NCI-H446 treated with DMSO at 0.1 percent for 48 hours (cell line): ENCODE results near the gene DPH1.

Experiments
- DNase-seq: peaks from one replicate; lab custom pipeline; 2025; lab: John Stamatoyannopoulos, UW

The DPH1 gene

DNA sequence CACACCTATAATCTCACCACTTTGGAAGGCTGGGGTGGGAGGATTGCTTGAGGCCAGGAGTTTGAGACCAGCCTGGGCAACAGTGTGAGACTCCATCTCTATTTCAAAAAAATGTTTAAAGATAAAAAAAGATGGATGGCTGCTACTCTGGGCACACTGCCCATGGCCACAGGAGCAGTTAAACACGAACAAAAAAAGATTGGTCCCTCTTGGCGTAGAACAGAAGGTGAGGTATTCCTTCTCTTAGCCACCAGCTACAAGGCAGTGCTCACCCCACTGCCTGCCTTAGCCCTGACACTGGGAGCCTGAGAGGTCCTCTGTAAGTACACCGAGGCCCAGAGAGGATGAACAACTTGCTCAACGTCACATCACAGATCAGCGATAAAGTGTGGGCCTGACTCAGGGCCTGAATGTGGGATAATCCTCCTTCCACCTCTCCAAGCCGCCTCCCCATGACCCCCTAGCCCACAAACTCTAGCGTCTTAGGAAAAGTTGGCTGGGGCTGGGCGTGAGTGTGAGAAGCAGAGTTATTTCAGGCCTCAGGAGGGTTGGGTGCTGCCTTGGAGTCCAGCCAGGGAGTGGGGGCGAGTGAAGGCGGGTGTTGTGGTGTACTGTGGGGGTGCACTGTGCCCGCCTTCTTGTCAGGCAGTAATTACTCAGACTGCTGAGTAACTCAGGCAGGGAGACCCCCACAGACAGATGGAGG lies 2.3 kb upstream of the DPH1 start:
- DNase-seq = no peak

DNA sequence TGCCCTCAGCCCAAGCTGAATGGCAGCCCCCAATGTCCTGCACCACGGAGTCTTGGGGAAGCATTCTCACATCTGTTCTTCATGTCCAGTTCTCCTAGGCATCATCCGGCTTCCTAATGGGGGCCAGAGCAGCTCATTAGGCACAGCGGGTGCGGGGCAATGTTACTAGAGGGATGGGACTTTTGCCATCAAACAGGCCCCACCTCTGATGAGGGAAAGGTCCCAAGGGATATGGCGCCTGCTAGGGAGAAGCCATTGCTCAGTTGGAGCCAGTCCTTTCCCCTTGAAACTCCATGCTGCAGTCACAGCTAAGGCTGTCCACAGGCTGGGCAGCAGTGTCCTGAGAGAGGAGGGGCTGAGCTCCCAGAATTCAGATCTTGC lies 1.7 kb upstream of the DPH1 start:
- DNase-seq = no peak

DNA sequence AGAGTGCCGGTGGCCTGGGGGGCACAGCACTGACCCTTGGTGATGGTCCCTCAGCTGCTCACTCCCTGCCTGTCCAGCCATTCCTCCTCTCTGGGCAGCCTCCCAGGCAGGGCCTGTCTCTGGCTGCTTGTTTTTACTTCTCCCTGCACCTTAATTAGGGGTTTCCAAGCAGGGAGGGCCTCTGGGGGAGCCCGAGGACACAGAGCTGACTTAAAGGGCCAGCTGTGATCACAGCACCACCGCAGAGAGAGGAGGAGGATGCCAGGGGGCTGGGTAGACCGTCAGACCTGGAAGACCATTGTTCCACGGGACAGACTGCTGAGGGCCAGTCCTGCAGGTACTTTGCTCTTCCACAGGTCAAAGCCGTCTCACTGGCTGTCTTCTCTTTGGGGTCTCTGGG lies 1.2 kb upstream of the DPH1 start:
- no peak for DNase-seq

DNA sequence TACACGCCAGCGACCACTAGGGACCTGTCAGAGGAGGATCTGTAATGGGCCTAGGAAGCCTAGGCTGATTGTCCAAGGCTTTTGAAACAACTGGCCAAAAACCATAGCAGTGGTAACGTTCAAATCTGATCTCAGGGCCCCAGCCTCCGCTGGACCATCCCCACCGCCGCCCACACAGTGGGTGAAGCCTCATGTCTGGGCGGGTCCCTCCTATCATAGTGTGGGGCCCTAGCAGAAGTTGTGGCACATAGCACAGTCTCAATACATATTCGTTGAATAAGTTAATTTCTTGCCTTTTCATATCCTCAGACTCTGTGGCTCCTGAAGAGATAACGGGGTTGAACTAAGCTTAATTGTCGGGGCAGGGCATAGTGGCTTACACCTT lies 818 bp downstream of the DPH1 start:
- DNase-seq = no peak

DNA sequence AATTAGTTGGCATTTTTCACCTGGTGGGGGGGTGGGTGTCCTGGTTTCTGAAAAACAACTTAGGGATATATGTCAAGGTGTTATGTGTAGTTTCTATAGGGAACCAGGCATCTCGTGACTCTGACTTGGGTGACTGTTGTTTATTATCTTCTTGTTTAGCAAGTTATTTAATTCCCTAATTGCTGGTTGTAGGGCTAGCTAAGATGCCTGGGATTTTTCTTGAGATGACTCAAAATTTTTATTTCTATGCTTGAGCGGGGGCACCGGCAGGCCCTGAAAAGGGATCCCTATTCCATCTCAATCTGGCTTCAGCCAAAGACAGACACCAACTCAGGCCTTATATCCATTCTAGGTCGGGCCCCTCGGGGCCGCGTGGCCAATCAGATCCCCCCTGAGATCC lies 3.2 kb downstream of the DPH1 start:
- DNase-seq = no peak

DNA sequence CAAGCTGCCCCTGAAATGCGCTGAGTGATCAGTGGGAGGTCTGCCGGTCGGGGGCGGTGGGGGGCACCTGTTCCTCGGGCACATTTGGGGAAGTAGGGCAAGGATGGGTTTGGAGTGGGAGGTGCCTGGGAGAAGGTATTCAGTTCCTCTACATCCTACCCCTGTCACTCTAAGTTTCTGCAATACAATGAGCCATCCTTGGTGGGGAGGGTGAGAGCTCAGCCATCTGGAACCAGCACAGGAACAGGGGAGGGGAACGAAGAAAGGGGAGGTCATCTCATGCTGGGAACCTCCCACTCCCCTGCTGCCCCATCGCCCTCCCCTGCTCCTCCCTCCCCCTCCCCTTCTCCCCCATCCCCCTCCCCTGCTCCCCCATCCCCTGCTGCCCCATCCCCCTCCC lies 4.2 kb downstream of the DPH1 start:
- DNase-seq = no peak

DNA sequence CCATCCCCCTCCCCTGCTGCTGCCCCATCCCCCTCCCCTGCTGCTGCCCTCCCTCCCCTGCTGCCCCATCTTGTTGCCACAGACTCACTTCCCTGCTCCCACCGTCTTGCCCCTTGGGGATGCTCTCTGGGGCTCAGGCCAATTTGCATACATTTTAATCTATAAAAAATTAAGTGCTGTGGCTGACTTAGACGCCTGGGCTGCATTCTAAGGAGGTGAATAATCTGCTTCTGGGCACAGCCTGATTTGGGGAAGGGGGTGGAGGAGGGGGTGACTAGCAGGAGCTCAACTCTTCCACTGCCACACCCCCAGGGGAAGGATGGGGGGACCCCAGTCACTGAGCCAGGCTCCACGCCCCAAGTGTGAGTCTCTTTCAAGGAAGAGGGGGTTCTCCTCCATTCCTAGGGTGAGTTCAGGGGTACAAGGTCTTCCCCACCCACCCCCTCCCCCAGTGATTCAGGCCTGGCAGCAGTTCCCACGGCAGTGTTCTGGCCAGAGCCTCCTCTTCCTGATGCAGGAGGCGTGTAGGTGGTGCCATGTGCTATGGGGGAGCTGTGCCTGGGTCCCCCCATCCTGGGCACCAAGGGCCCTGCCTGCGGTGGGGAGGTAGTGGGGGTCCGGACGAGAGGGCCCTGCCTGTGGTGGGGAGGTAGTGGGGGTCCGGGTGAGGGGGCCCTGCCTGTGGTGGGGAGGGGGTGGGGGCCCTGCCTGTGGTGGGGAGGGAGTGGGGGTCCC lies 5.0 kb downstream of the DPH1 start:
- no peak for DNase-seq

DNA sequence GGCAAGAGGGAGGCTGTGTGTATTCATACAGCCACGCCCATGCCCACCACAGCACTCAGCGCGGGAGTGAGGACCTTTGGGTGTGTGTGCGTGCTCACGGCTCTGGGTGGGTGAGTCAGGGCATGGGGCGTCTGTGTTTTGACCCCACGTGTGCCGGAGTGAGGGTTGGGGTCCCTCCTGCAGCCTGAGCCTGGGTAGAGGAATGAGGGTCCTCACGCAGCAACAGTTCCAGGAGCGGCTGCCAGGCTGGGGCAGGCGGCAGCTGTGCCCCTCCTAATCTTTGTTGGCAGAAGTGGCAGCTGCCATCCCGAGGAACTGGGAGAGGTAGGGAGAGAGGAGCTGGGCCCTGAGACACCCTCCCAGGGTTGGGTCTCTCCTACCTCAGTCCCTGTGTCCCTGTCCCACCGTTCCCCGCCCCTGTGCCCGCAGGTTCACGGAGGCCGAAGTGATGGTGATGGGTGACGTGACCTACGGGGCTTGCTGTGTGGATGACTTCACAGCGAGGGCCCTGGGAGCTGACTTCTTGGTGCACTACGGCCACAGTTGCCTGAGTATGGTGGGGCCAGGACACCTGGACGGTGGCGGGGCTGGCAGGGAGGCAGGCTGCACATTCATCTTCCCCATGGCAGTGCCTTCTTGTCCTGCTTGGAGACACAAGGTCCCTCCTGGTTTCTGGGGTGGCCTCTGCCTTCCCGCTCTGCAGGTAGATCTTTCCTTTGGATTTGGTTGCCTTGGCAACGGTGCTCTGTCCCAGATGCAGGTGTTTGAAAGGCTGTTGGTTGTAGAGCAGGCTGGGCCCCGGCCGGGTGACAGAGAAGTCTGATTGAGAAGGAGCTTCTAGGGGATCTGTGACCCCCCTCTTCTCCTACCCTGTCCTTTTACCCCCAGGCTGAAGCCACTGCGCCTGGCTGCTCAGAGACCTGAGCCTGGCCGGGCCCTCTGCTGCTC lies 5.9 kb downstream of the DPH1 start:
- DNase-seq = no peak

DNA sequence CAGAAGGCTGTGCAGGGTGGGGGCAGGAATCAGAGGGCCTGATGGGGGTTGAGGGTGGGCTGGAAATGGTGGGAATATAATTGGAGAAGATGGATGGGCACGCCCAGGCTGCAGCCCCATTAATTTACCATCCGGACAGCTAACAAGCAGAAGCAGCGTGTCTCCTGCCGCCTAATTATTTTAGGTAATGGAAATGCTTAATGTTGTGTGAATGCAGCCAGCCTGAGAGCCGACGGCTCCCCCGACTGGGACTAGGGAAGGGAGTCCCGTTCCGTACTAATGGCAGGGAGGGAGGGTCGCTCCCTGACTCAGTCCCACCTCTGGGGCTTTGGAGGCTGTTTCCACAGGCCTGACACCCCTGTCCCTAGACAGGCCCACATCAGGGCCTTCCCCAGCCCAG lies 7.2 kb downstream of the DPH1 start:
- DNase-seq = no peak

DNA sequence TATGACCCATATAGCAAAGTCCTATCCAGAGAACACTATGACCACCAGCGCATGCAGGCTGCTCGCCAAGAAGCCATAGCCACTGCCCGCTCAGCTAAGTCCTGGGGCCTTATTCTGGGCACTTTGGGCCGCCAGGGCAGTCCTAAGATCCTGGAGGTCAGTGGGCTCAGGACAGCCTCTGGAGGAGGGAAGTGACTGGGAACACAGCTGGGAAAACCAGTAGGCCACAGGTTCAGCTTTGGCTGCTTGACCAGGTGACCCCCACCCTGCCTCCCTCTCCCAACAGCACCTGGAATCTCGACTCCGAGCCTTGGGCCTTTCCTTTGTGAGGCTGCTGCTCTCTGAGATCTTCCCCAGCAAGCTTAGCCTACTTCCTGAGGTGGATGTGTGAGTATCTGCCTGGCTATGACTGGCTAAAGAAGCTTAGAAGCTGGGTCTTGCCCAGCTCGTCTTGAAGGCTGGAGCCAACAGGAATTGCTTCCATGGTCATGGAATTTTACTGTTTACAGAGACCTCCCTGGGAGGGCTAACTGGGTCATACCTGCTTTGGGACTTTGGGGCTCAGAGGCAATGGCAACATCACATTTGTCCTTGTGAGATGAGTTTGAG lies 10.4 kb downstream of the DPH1 start:
- DNase-seq = no peak

DNA sequence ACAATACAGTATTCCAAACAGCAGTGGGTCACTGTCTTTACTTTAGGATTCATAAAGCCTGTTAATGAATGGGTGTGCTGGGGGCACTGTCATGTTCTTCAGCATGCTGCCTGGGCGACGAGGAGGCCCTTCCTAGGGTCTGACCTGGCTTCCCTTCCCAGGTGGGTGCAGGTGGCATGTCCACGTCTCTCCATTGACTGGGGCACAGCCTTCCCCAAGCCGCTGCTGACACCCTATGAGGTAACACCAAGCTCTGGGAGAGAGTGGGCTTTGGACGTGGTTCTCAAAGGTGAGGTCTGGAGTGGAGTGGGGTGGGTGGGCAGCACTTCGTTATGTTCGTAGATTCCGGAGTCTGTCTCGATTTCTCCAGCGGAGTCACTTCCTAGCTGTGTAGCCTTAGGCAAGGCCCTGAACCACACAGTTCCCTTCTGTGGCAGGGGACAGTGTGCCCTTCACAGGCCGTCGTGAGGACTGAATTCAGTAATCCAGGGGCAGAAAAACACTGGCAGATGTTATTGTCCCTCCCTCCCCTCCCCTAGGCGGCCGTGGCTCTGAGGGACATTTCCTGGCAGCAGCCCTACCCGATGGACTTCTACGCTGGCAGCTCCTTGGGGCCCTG lies 11.1 kb downstream of the DPH1 start:
- no peak for DNase-seq

DNA sequence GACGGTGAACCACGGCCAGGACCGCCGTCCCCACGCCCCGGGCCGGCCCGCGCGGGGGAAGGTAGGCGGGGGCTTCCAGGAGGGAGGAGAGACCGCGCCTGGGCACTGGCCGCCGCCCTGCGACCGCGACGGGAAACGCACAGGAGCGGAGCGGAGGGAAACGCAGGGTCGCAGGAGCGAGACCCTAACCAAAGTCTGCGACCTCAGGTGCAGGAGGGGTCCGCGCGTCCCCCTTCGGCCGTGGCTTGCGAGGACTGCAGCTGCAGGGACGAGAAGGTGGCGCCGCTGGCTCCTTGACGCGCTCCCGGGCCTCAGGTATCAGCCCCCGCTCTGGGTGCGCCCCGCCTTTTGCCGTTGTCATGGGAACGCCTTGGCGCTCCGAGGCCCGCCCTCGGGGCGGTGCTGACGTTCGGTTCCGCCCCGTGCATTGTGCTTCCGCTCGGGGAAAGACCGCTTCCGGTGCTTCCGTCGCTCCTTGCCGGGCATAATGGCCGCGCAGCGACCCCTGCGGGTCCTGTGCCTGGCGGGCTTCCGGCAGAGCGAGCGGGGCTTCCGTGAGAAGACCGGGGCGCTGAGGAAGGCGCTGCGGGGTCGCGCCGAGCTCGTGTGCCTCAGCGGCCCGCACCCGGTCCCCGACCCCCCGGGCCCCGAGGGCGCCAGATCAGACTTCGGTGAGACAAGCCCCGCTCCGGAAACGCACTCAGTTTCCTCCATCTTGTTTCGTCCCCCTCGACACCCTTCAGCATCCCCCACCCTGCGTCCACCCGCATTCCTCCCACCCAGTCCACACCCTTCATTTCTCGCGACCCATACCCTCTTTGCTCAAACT lies 11.8 kb downstream of the DPH1 start, which contains the start of gene OVCA2:
TSS of gene OVCA2 (plus strand) at position 462 of the 829 bp plus-strand sequence. CDS start at position 488, 26 bp downstream.
- DNase-seq = peak; percentile 75

DNA sequence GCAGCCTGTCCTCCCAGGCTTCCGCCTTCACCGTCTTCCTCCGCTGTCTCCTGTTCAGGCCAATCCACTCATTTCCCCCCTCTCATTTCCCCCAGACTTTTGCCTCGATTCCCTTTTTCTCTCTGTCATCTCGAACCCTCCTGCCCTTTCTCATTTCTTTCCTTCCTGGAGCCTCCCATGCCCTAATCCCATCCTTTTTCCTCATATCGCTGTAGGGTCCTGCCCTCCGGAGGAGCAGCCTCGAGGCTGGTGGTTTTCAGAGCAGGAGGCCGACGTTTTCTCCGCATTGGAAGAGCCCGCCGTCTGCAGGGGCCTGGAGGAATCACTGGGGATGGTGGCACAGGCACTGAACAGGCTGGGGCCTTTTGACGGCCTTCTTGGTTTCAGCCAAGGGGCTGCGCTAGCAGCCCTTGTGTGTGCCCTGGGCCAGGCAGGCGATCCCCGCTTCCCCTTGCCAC lies 12.5 kb downstream of the DPH1 start:
- DNase-seq = no peak

DNA sequence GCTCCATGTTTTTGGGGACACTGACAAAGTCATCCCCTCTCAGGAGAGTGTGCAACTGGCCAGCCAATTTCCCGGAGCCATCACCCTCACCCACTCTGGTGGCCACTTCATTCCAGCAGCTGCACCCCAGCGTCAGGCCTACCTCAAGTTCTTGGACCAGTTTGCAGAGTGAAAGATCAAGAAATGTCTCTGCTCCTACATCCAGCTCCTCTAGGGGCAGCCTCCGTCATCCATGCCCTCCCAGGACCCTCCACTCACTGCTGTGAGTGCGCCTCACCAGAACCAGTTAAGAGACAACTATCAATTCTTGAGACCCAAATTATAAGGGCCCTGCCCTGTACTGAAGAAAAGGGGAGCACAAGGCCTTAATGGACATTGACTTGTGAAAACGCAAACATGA lies 13.0 kb downstream of the DPH1 start:
- no peak for DNase-seq

DNA sequence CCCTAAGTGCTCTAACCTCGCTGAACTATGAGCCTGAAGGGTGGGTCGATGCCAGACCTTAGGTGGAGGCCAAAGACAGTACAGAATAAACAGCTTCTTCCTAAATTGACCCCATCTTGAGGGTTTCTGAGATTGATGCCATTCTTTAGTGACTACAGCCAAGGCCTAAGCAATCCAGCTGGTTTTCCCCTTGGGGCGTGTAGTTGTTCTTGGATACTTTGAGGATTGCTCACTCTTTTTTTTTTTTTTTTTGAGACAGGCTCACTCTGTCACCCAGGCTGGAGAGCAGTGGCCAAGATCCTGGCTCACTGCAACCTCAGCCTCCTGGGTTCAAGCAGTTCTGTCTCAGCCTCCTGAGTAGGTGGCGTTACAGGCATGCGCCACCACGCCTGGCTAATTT lies 13.8 kb downstream of the DPH1 start:
- DNase-seq = no peak

DNA sequence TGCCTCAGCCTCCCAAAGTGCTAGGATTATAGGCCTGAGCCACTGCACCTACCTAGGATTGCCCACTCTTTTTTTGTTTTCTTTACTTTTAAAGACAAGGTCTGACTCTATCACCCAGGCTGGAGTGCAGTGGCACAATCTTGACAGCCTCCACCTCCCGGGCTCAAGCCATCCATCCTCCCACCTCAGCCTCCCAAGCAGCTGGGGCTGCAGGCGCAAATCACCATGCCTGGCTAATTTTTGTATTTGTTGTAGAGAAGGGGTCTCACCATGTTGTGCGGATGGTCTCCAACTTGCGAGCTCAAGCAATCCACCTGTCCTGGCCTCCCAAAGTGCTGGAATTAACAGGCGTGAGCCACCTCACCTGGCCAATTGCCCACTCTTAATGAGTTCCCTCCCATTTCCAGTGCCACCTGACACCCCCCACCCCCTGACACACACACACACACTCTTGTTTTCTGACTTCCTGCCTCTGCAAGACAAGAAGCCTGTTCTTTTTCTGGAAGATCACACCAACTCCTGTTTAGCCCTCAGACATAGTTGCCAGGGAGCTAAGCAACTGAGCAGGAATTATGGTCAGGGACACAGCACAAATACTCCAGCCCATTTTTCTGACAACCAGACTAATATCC lies 14.4 kb downstream of the DPH1 start:
- no peak for DNase-seq

DNA sequence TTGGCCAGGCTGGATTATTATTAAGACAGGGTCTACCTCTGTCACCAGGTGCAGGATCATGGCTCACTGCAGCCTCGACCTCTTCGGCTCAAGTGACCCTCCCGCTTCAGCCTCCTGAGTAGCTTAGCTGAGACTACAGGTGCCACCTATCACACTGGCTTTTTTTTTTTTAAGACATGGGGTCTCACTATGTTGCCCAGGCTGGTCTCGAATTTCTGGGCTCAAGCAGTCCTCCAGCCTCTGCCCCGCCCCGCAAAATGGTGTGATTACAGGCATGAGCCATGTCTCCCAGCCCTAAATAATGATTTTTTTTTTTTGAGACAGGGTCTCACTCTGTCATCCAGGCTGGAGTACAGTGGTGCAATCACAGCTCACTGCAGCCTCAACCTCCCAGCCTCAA lies 17.6 kb downstream of the DPH1 start:
- no peak for DNase-seq

DNA sequence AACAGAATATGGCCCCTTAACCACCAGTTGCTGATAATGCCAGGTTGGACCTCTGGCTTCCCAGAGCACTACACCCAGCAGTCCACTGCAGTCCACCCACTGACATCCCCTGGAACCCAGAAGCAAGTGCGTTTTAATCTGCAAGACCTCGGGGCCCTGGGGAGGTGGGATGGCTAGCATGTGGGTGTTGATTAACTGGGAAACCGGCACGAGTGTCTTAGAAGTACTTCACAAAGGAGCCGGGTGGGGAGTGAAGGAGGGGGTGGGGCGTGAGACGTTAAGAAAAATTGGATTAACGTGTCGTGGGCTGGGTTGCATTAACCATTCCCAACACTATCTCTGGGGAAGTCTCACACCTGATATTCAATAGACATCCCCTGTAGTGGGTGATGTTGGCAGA lies 18.9 kb downstream of the DPH1 start:
- DNase-seq = no peak

DNA sequence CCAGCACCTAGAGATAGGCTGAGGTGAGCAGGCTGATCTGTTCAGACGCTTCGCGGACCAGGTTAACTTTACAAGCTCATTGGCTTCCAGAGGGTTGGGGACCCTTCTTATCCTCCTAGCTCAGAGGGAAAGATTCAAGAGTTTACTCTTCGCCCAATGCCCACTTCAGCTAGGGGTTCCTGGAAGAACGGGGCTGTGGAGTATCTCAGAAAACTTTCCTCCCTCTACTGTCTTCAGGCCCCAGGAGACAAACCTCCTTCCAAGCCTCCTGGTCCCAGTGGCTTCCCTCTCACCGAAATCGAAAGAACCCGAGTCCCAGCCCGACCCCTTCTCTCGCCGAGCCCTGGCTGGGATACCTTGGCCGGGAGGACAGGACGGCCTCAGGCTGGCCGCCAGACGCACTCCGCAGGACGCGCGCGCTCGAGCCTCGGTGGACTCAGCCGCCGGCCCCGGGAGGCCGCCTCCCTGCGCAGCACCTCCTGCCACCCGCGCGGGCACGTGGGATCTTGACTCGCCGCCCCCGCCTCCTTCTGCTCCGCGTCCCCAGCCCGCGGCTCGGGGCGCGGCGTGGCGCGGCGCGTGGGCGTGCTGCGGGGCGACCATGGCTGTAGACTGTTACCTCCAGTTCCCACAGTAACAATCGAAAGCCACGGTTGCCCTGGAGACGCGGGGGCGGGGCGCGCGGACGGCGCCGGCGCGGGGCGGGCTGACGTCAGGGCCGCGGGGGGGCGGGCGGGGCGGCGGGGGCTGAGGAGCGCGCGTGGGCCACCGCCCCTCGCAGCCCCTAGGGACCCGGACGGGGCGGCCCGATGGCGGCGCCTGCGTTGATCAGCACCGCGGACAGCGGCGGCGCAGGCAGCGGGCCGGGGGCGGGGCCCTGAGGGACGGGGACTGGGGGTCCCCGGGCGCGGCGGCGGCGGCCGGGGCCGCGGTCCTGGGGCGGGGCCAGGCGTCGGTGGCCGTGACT lies 19.7 kb downstream of the DPH1 start:
- DNase-seq = peak; percentile 34
